AG09319 (cell line): ENCODE measurements around the gene CDH8.
"Not testable (repeated sequence)": the region's sequence is repeated elsewhere in the genome, so short reads cannot be mapped to it uniquely, and the experiment has no call there.

Experiments used
- DNase-seq: peaks from one replicate; pipeline ENCODE4 v3.0.0-alpha.2; 2010; ENCODE audit warnings: low read depth; ENCODE audit errors: extremely low read depth
- TF ChIP-seq, protein P1 (sequence below): IDR thresholded peaks from 2 replicates; pipeline ENCODE4 v1.5.1; 2011; ENCODE audit warnings: low read depth, mild to moderate bottlenecking, inconsistent platforms, low read length, moderate library complexity

CDH8 gene

DNA sequence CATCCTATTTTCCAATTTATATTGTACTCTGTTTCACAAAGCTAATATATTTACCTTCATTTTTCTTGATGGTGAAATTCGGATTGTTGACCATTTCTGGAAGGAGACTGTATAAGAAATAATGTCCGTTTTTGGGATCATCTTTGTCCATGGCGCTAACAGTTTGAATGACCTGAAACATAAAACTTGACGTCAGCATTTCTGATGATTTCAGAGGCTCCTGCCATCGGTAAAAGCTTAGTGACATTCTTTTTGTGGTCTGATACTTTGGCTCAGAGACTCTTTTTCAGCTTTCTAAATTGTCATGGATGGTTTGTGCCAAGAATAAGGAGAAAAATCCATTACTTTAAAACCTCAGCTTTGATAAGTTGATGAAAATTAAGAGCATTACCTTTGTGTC, 322.5 kb downstream of the CDH8 start:
- DNase-seq: no peak
- TF ChIP-seq, protein P1, sequence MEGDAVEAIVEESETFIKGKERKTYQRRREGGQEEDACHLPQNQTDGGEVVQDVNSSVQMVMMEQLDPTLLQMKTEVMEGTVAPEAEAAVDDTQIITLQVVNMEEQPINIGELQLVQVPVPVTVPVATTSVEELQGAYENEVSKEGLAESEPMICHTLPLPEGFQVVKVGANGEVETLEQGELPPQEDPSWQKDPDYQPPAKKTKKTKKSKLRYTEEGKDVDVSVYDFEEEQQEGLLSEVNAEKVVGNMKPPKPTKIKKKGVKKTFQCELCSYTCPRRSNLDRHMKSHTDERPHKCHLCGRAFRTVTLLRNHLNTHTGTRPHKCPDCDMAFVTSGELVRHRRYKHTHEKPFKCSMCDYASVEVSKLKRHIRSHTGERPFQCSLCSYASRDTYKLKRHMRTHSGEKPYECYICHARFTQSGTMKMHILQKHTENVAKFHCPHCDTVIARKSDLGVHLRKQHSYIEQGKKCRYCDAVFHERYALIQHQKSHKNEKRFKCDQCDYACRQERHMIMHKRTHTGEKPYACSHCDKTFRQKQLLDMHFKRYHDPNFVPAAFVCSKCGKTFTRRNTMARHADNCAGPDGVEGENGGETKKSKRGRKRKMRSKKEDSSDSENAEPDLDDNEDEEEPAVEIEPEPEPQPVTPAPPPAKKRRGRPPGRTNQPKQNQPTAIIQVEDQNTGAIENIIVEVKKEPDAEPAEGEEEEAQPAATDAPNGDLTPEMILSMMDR: no peak

DNA sequence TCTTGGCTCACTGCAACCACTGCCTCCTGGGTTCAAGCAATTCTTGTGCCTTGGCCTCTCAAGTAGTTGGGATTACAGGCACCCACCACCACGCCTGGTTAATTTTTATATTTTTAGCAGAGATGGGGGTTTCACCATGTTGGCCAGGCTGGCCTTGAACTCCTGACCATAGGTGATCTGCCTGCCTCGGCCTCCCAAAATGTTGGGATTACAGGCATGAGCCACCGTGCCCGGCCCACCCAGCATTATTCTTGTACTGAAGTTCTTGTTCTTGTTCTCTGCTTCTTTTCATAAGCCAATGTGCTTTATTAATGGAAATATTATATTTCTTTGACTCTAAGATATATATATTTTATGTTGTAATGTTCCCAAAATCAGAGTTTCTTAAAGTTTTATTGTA, 336.6 kb downstream of the CDH8 start:
- not testable (repeated sequence) for DNase-seq

DNA sequence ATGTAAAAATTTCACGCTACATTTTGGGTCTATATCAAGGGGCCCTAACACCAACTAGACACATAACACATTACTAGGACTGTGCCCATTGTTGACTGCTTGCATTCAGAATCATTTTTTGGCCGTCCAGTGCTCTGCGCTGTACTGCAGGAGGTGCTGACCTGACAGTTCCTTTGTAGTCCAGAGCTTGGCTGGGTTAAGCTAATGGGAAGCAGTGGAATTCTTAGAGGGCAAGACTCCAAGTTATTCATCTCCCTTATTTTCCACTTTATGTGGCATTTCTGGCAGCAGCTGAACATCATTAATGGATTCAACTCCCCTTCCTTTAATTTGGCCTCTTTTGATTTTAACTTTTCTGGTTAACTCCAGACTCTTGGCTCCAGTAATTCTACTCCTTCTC, 351.7 kb downstream of the CDH8 start:
- DNase-seq: no peak
- TF ChIP-seq, protein P1: no peak

DNA sequence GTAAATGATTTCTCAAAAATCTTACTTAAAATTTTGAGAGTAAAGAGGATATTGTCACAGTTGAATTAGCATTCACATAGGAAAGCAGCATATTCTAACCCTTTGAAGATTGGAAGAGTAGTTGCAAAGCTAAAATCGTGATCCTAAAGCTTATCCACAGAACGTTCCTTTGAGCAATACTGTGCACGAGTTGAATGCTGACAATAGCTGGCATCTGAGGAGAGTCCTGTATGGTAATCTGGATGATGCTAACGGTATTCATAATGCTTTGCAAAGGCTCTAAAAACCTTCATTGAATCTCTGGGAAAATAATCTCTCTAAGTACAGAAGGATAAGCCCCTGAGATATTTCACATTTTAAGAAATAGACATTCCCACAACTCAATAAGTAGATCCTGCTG, 354.6 kb downstream of the CDH8 start:
- TF ChIP-seq, protein P1: no peak
- DNase-seq: no peak

DNA sequence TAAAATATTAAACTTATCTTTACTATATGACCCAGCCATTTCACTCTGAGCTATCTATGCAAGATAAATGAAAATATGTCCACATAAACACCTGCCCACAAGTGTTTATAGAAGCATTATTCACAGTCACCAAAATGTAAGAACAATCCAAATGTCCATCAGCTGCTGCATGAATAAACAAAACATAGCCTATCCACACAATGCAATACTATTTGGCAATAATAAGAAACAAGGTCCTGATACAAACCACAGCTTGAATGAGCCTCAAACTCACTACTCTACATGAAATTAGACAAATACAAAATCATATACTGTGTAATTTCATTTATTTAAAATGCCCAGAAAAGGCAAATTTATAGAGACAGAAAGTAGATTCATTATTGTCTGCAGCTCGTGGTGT, 355.1 kb downstream of the CDH8 start:
- DNase-seq: no peak
- TF ChIP-seq, protein P1: no peak

DNA sequence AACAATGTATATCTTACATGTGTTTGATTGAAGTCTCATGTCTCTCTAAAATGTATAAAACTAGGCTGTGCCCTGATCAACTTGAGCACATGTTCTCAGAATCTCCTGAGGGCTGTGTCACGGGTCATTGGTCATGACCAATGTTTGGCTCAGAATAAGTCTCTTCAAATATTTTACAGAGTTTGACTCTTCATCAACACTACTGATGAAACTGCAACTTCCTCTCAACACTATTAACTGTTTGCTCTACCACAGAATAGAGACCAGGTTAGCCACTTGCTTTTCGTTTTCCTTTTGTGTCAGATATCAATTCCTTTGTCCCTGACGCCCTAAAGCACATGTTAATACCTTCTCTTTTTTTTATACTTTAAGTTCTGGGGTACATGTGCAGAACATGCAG, 358.1 kb downstream of the CDH8 start:
- TF ChIP-seq, protein P1: no peak
- DNase-seq: no peak

DNA sequence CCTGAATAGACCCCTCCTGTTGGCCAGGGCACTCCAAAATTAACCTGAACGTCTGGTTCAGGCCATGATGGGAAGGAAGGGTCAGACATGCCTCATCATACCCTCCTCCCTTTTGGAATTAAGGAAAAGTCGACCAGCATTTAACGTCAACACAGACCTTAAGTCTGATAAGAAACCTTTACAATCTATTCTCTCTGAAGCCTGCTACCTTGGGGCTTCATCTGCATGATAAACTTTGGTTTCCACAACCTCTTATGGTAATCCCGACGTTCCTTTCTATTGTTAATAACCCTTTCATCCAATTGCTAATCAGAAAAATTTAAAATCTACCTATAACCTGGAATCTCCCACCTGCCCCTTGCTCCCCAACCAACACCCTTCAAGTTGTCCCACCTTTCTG, 358.5 kb downstream of the CDH8 start:
- TF ChIP-seq, protein P1: no peak
- no peak for DNase-seq

DNA sequence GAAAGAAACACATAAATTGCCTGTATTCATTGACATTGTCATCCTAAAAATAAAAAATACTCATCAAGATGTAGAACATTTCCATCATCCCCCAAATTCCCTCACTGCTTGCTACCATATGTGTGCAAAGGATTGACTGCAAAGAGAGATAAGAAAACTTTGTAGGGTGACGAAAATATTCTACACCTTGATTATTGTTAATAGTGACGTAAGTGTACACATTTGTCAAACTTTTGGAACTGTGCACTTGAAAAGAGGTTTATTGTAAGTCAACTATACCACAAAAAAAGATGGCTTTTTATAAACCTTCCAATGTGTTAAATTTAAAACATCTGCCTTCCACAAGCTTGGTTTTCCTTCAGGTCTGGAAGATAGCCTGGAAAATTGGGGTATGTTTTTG, 359.5 kb downstream of the CDH8 start:
- no peak for DNase-seq
- TF ChIP-seq, protein P1: no peak
